Stomach (tissue), 9 donors: Measurements from ENCODE around the gene ADARB2. TPM values are rescaled to one million over a fixed set of nuclear protein-coding genes. Genes with fewer than 3 reads are reported as not detected.

ENCODE experiments used
- DNase-seq, 2 donors: peaks; one replicate each; pipeline versions ENCODE4 v3.0.0 to v3.0.0-alpha.2; 2013 to 2019
- H3K27ac ChIP-seq, 5 donors: fragments of 200-600 bp in 4 of 5; sonication (generic) in 4 of 5; one replicate each; pipeline ENCODE4 v1.5.1; 2013 to 2019; ENCODE audit warnings: mild to moderate bottlenecking in 1 of 5, moderate library complexity in 1 of 5
- H3K27me3 ChIP-seq, 3 donors: fragments of 200-600 bp; sonication (generic); one replicate each; pipeline ENCODE4 v1.5.1; 2017 to 2019; ENCODE audit warnings: mixed run types in 1 of 3
- H3K36me3 ChIP-seq, 4 donors: fragments of 200-600 bp; sonication (generic); 1 replicate in 3 of 4; 2 replicates in 1 of 4; pipeline ENCODE4 v1.5.1; 2016 to 2019
- H3K4me1 ChIP-seq, 4 donors: fragments of 200-600 bp; sonication (generic); one replicate each; pipeline ENCODE4 v1.5.1; 2016 to 2019
- H3K4me3 ChIP-seq, 4 donors: fragments of 200-600 bp; sonication (generic) in 3 of 4; one replicate each; pipeline ENCODE4 v1.5.1; 2016 to 2019; ENCODE audit warnings: mild to moderate bottlenecking in 1 of 4
- H3K9me3 ChIP-seq, 4 donors: fragments of 200-600 bp; sonication (generic); one replicate each; pipeline ENCODE4 v1.5.1; 2016 to 2019
- EP300 ChIP-seq: sonication (generic); formaldehyde crosslinking; IDR thresholded peaks from one replicate; pipeline ENCODE4 v1.6.1; 2017; ENCODE audit warnings: antibody characterized with exemption
- POLR2A ChIP-seq, 4 donors: fragments of 450-650 bp; IDR thresholded peaks; one replicate each; pipeline ENCODE4 v1.6.1; 2016; ENCODE audit warnings: antibody characterized with exemption in 4 of 4, control low read depth in 2 of 4, mild to moderate bottlenecking in 1 of 4, moderate library complexity in 1 of 4
- POLR2AphosphoS5 ChIP-seq, 3 donors: sonication (generic); formaldehyde crosslinking; IDR thresholded peaks; one replicate each; pipeline ENCODE4 v1.6.1; 2016; ENCODE audit warnings: antibody characterized with exemption in 3 of 3
- WGBS, 5 donors: extraction: QIAGEN DNeasy Blood & Tissue Kit in 3 of 5; methylation state at CpG; one replicate each; pipeline versions ENCODE4 v1.1.5 to v1.1.7; 2013 to 2018; 5-methylcytosine and 5-hydroxymethylcytosine counted together
- intact Hi-C: fragments of 100-400 bp; cut with DNase I; formaldehyde crosslinking; loops from one replicate; pipeline ENCODE4 v1.15.1; 2023; ENCODE audit warnings: low total_unique reads
- polyA plus RNA-seq, 3 donors: library from polyadenylated mRNA; stranded (reverse); fragments of 200-250 nt; gene quantifications; one replicate each; pipeline ENCODE4 v1.2.3, GENCODE V29; 2013
- total RNA-seq, 5 donors: library from RNA; depleted of rRNA; stranded (reverse); fragments of >200 nt; gene quantifications; one replicate each; pipeline versions ENCODE4 v1.1.0 to v1.2.3, GENCODE V29; 2014 to 2016
- TF ChIP-seq, protein P1 (sequence below), 7 experiments: fragments of 450-650 bp in 4 of 7; fragments of 200-600 bp in 3 of 7; sonication (generic) in 3 of 7; IDR thresholded peaks; one replicate each; pipeline ENCODE4 v1.5.1; 2016 to 2019; ENCODE audit warnings: antibody characterized with exemption in 7 of 7, control low read depth in 2 of 7, mild to moderate bottlenecking in 1 of 7
- donor health status: healthy with polysubstance abuse.
- donor health status: Bipolar disorder and iron deficiency.
- donor health status: healthy.

ADARB2 gene
- total and polyA plus RNA-seq, 8 donors = 0.55 to 4.1 (median 1.4) TPM; not detected in 1

DNA sequence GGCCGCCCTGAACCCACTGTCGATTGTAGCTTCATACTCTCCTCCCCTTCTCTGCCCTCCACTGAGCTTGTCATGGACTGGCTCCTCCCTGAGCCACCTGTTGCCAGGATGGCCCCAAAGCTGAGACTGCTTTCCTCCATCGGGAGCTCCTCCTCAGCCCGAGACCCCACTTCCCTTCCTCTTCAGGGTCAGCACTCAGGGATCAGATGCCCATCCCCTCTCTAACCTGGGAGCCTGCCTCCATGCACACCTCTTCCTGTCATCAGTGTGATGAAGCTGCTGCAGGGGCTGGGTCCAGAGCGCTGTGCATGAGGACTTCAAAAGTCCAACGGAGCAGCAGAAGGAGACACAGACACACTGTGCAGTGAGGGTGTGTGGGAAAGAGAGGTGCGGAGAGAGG lies 480.1 kb downstream of the ADARB2 start:
- Histone ChIP-seq H3K9me3 (peaks cover 0 to 3% (median 0%) of the 10 kb centered on the region in 4 donors), H3K36me3 (no peaks in the 10 kb centered on the region), H3K4me1 (peaks cover 0 to 4% (median 0%) of the 10 kb centered on the region in 4 donors), H3K4me3 (no peak overlapping the region), H3K27me3 (peaks cover 0 to 33% (median 10%) of the 10 kb centered on the region in 3 donors), H3K27ac (no peak overlapping the region)
- intact Hi-C loops = no loop called here
- DNase-seq = no peak
- TF ChIP-seq POLR2A (IDR thresholded peaks at IDR 0.05) = no peak
- TF ChIP-seq EP300 = no peak
- TF ChIP-seq, protein P1, sequence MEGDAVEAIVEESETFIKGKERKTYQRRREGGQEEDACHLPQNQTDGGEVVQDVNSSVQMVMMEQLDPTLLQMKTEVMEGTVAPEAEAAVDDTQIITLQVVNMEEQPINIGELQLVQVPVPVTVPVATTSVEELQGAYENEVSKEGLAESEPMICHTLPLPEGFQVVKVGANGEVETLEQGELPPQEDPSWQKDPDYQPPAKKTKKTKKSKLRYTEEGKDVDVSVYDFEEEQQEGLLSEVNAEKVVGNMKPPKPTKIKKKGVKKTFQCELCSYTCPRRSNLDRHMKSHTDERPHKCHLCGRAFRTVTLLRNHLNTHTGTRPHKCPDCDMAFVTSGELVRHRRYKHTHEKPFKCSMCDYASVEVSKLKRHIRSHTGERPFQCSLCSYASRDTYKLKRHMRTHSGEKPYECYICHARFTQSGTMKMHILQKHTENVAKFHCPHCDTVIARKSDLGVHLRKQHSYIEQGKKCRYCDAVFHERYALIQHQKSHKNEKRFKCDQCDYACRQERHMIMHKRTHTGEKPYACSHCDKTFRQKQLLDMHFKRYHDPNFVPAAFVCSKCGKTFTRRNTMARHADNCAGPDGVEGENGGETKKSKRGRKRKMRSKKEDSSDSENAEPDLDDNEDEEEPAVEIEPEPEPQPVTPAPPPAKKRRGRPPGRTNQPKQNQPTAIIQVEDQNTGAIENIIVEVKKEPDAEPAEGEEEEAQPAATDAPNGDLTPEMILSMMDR (IDR thresholded peaks at IDR 0.05) = no peak
- WGBS, 5 donors = 78 to 89% (median 85%) methylated on average over 7 of the region's 7 CpGs

DNA sequence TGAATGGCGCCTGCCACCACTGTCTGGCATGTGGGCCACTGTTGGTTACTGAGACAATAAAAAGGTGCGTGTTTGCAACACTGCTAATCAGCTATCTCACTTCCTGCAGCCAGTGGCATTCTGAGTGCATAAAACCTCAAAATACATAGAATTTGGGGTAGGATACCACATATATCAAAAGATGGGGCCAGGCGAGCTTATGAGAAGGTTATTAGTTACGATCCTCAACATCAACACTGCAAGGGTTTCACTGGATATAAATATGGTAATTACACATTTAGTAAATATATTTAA lies 480.9 kb downstream of the ADARB2 start:
- Histone ChIP-seq H3K4me1 (peaks cover 0 to 4% (median 0%) of the 10 kb centered on the region in 4 donors), H3K27me3 (peaks cover 0 to 33% (median 10%) of the 10 kb centered on the region in 3 donors), H3K36me3 (no peaks in the 10 kb centered on the region), H3K9me3 (peaks cover 0 to 3% (median 0%) of the 10 kb centered on the region in 4 donors), H3K4me3 (no peak overlapping the region), H3K27ac (no peak overlapping the region)
- 48 to 67% (median 60%) methylated on average over 4 of the region's 4 CpGs for WGBS, 5 donors
- intact Hi-C loops = no loop called here
- DNase-seq = no peak
- TF ChIP-seq POLR2A (IDR thresholded peaks at IDR 0.05) (no peak), POLR2AphosphoS5 (IDR thresholded peaks at IDR 0.05) (no peak), EP300 (no peak)
- TF ChIP-seq, protein P1 (IDR thresholded peaks at IDR 0.05) = no peak

DNA sequence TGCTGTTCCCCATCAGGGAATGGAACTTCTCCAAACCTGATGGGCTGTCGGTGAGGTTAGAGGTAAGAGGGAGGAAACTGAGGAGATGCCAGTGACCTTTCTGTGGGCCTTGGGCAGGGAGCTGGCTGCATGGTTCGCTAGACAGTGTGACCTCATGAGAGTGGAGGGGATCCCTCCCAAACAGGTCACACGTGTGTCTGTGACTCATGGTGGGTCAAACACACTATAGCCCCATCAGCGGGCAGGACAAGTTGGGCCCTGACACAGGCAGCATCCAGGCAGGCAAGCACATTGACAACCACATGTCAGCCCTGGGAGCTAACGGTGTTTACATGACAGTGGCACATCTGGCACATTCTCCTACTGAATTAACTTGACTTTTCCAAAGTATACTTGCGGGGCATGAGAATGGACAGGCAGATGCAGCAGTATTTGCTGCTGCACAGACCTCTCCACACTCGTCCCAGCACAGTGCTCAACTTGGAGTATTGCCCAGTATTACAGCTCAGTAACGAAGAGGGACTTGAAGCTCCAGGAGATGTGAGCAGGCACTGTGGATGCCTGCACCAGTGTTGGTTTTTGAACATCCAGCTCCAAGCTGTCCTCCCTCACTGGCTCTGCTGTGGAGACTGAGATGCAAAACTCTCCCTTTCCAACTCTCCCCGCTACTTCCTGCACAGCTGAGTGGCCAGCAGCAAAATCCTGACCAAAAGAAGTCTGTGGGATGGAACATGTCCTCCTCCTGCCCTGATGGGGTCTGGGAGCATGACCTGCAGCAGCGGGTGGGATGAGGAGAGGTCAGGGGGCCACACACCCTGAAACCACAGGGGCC lies 481.5 kb downstream of the ADARB2 start:
- H3K27me3 ChIP-seq = peaks cover 0 to 33% (median 10%) of the 10 kb centered on the region in 3 donors
- WGBS, 5 donors = 61 to 76% (median 74%) methylated on average over 10 of the region's 10 CpGs
- H3K4me3 ChIP-seq = no peak overlapping the region
- intact Hi-C loops = no loop called here
- no peak for DNase-seq
- no peak for TF ChIP-seq EP300
- no peak for TF ChIP-seq POLR2AphosphoS5 (IDR thresholded peaks at IDR 0.05)
- TF ChIP-seq POLR2A (IDR thresholded peaks at IDR 0.05) = no peak
- TF ChIP-seq, protein P1 (IDR thresholded peaks at IDR 0.05) = no peak
- H3K9me3 ChIP-seq = peaks cover 0 to 3% (median 0%) of the 10 kb centered on the region in 4 donors
- no peaks in the 10 kb centered on the region for H3K36me3 ChIP-seq
- H3K27ac ChIP-seq = no peak overlapping the region
- H3K4me1 ChIP-seq = peaks cover 0 to 4% (median 0%) of the 10 kb centered on the region in 4 donors

DNA sequence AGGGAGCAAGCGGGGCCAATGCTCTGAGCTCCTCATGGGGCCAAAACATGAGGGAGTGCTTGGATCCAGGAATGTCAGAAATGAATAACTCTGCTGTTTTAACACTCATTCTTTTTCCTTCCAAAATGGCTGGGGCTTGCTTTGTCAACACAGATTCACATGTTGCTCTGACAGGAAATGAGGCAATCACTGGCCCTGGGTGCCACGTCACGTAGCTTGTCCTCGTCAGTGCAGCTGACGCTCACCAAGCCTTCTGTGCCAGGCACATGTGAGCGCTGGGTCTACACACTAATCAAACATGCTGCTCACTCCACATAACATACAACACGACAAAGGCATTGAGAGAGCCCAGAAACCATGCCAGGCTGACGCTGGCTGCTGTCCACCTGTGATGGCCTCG lies 482.2 kb downstream of the ADARB2 start:
- H3K9me3 ChIP-seq = peaks cover 0 to 3% (median 0%) of the 10 kb centered on the region in 4 donors
- intact Hi-C loops = no loop called here
- H3K4me1 ChIP-seq = peaks cover 0 to 4% (median 0%) of the 10 kb centered on the region in 4 donors
- no peak overlapping the region for H3K27ac ChIP-seq
- H3K36me3 ChIP-seq = no peaks in the 10 kb centered on the region
- no peak overlapping the region for H3K4me3 ChIP-seq
- H3K27me3 ChIP-seq = peaks cover 0 to 33% (median 10%) of the 10 kb centered on the region in 3 donors
- WGBS, 5 donors = 73 to 81% (median 81%) methylated on average over 9 of the region's 9 CpGs
- TF ChIP-seq POLR2AphosphoS5 (IDR thresholded peaks at IDR 0.05) (no peak), POLR2A (IDR thresholded peaks at IDR 0.05) (no peak), EP300 (no peak)
- TF ChIP-seq, protein P1 (IDR thresholded peaks at IDR 0.05) = no peak
- no peak for DNase-seq
